22Rv1 (cell line): Measurements from ENCODE around the gene RUFY2.
"Not testable (repeated sequence)": the region's sequence is repeated elsewhere in the genome, so short reads cannot be mapped to it uniquely, and the experiment has no call there.

ENCODE experiments used
- H3K27ac ChIP-seq: fragments of 450-650 bp; 2 replicates; pipeline ENCODE4 v1.5.1; 2017
- CTCF ChIP-seq: fragments of 450-650 bp; IDR thresholded peaks from 2 replicates; pipeline ENCODE4 v1.5.1; 2017; ENCODE audit warnings: mild to moderate bottlenecking
- ZFX ChIP-seq: fragments of 450-650 bp; IDR thresholded peaks from 2 replicates; pipeline ENCODE4 v1.6.1; 2017; ENCODE audit warnings: antibody characterized with exemption, borderline replicate concordance

RUFY2 gene

GRCh38 chr10:68318331-68319059 lies 88.6 kb downstream of the RUFY2 start:
- TF ChIP-seq CTCF: no peak
- no peak for TF ChIP-seq ZFX
- no peak overlapping the region for H3K27ac ChIP-seq

- TF ChIP-seq ZFX (no peak), CTCF (no peak)
- no peak overlapping the region for H3K27ac ChIP-seq
Observed at GRCh38 chr10:68315582-68315981, 91.5 kb downstream of the RUFY2 start.

GRCh38 chr10:68314930-68315329 lies 92.1 kb downstream of the RUFY2 start:
- H3K27ac ChIP-seq: not testable (repeated sequence)

- H3K27ac ChIP-seq: no peak overlapping the region
Observed at GRCh38 chr10:68310531-68310930, 96.5 kb downstream of the RUFY2 start.

GRCh38 chr10:68305854-68306253 lies 101.2 kb downstream of the RUFY2 start:
- TF ChIP-seq CTCF (no peak), ZFX (no peak)
- peak overlapping the region; percentile 96 for H3K27ac ChIP-seq

More at GRCh38 chr10:68310531-68310930, 96.5 kb downstream of the RUFY2 start:
- TF ChIP-seq ZFX (no peak), CTCF (no peak)

GRCh38 chr10:68303849-68304412 lies 103.1 kb downstream of the RUFY2 start:
- peak overlapping the region; percentile 96 for H3K27ac ChIP-seq
- TF ChIP-seq ZFX (no peak), CTCF (no peak)

- peak overlapping the region; percentile 96 for H3K27ac ChIP-seq
- TF ChIP-seq ZFX (no peak), CTCF (no peak)
Observed at GRCh38 chr10:68302871-68303270, 104.2 kb downstream of the RUFY2 start.

- TF ChIP-seq CTCF (peak; percentile 22; the same call in 1 of the 2 replicates), ZFX (no peak)
- H3K27ac ChIP-seq: peak overlapping the region; percentile 44
Observed at GRCh38 chr10:68302503-68302823, 104.6 kb downstream of the RUFY2 start.
